Parathyroid adenoma (tissue), 2 donors: ENCODE measurements around the gene GNG2.

Source experiments
- H2AFZ ChIP-seq: fragments of 300-600 bp; sonication (generic); one replicate; pipeline ENCODE4 v1.7.0; 2017; ENCODE audit warnings: antibody characterized with exemption, mild to moderate bottlenecking
- H3K27ac ChIP-seq: fragments of 300-600 bp; sonication (generic); one replicate; pipeline ENCODE4 v1.7.0; 2017
- H3K27me3 ChIP-seq: fragments of 300-600 bp; sonication (generic); one replicate; pipeline ENCODE4 v1.7.0; 2017; ENCODE audit warnings: low read length; ENCODE audit not compliant: control insufficient read depth, insufficient read depth
- H3K36me3 ChIP-seq: fragments of 300-600 bp; sonication (generic); one replicate; pipeline ENCODE4 v1.7.0; 2017; ENCODE audit warnings: low read length; ENCODE audit not compliant: control insufficient read depth, insufficient read depth
- H3K4me1 ChIP-seq: fragments of 300-600 bp; sonication (generic); one replicate; pipeline ENCODE4 v1.7.0; 2017; ENCODE audit warnings: control low read depth
- H3K4me2 ChIP-seq: fragments of 300-600 bp; sonication (generic); one replicate; pipeline ENCODE4 v1.7.0; 2017; ENCODE audit warnings: low read length
- H3K4me3 ChIP-seq: fragments of 300-600 bp; sonication (generic); one replicate; pipeline ENCODE4 v1.7.0; 2017; ENCODE audit warnings: low read depth, low read length
- H3K79me2 ChIP-seq: fragments of 300-600 bp; sonication (generic); one replicate; pipeline ENCODE4 v1.7.0; 2017; ENCODE audit warnings: control low read depth
- H3K9ac ChIP-seq: fragments of 300-600 bp; sonication (generic); one replicate; pipeline ENCODE4 v1.7.0; 2017; ENCODE audit warnings: mild to moderate bottlenecking
- H3K9me3 ChIP-seq: fragments of 300-600 bp; sonication (generic); one replicate; pipeline ENCODE4 v1.7.0; 2017; ENCODE audit warnings: low read length; ENCODE audit not compliant: control insufficient read depth
- CTCF ChIP-seq: fragments of 300-600 bp; sonication (generic); IDR thresholded peaks from one replicate; pipeline ENCODE4 v1.7.0; 2017; ENCODE audit warnings: antibody characterized with exemption, mild to moderate bottlenecking
- donor health status: primary hyperparathyroidism.

Gene GNG2

DNA sequence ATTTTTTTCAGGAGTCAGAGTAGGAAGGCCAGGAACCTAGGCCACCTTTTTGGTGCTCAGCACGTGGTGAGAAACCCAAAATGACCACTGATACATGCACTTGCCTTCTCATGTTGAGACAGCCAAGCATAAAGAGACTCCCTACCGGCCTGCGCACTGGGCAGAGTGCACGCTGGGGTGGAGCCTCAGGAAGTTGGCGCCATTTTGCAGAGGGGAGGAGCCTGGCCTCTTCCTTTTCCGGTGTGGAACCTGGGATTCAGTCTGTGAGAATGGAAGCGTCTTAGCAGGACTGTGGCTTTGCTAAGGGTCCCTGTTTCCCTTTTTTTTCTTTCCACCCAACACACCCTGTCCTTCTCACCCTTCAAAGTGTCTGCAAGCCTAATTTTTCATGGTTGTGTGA lies 66.0 kb downstream of the GNG2 start:
- no peaks in the 10 kb centered on the region for H3K79me2 ChIP-seq
- no peak overlapping the region for H3K4me2 ChIP-seq
- no peak overlapping the region for H3K4me3 ChIP-seq
- H3K27me3 ChIP-seq, result no peaks in the 10 kb centered on the region
- no peaks in the 10 kb centered on the region for H3K4me1 ChIP-seq
- no peak overlapping the region for H3K27ac ChIP-seq
- H3K9me3 ChIP-seq, result no peaks in the 10 kb centered on the region
- no peak overlapping the region for H2AFZ ChIP-seq
- no peak overlapping the region for H3K9ac ChIP-seq
- H3K36me3 ChIP-seq, result no peaks in the 10 kb centered on the region
- no peak for TF ChIP-seq CTCF

GRCh38 chr14:51928568-51928967 lies 68.2 kb downstream of the GNG2 start:
- Histone ChIP-seq H3K27me3 (no peaks in the 10 kb centered on the region), H3K27ac (no peak overlapping the region), H3K4me1 (no peaks in the 10 kb centered on the region), H3K4me3 (no peak overlapping the region), H3K9me3 (no peaks in the 10 kb centered on the region), H3K4me2 (no peak overlapping the region), H2AFZ (no peak overlapping the region), H3K36me3 (no peaks in the 10 kb centered on the region), H3K9ac (no peak overlapping the region), H3K79me2 (no peaks in the 10 kb centered on the region)
- no peak for TF ChIP-seq CTCF

DNA sequence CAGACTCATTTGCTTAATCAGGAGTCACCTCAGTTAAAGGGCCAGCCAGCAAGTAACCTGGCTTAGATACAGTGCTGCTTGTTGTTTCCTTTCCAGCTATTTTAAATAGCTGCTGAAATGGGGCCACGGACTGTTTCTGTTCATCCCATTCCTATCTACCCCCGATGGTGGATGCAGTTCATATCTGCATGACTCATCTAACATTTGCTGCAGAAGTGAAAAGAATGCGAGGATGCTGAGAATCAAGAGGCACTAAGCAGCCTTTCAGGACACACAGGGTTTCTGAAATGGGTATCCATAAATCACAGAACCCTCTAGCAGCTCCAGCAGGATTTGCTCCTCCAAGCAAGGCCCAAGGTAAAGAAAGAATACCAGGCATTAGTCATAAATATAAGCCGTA lies 68.8 kb downstream of the GNG2 start:
- Histone ChIP-seq H3K36me3 (no peaks in the 10 kb centered on the region), H2AFZ (no peak overlapping the region), H3K27me3 (no peaks in the 10 kb centered on the region), H3K79me2 (no peaks in the 10 kb centered on the region), H3K27ac (no peak overlapping the region), H3K4me3 (no peak overlapping the region), H3K4me1 (no peaks in the 10 kb centered on the region), H3K4me2 (no peak overlapping the region), H3K9me3 (no peaks in the 10 kb centered on the region), H3K9ac (no peak overlapping the region)
- TF ChIP-seq CTCF, result no peak

- Histone ChIP-seq H3K27ac (no peak overlapping the region), H3K36me3 (no peaks in the 10 kb centered on the region), H2AFZ (no peak overlapping the region), H3K4me2 (no peak overlapping the region), H3K9me3 (no peaks in the 10 kb centered on the region), H3K4me3 (no peak overlapping the region), H3K4me1 (no peaks in the 10 kb centered on the region), H3K79me2 (no peaks in the 10 kb centered on the region), H3K27me3 (no peaks in the 10 kb centered on the region), H3K9ac (no peak overlapping the region)
- TF ChIP-seq CTCF, result no peak
These were observed 69.7 kb downstream of the GNG2 start for GRCh38 chr14:51929910-51930682.

DNA sequence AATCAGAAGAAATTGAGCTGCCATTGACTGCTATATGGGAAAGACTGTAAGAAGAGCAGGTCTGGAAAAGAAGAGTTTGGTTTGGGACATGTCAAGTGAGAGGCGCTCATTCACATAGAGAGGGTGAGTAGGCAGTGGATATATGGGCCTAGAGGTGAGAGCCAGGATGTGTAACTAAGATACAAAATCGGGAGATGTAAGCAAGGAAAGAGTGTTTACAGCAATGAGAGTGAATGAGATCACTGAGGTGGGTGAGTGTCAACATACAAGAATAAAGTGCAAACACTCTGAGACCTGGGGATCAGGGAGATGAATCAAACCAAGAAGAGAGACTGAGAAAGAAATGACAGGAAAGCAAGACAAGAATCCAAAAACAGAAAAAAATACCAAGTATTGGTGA lies 70.9 kb downstream of the GNG2 start:
- Histone ChIP-seq H3K79me2 (no peaks in the 10 kb centered on the region), H3K4me1 (no peaks in the 10 kb centered on the region), H3K9ac (no peak overlapping the region), H3K36me3 (no peaks in the 10 kb centered on the region), H3K4me3 (no peak overlapping the region), H3K27ac (no peak overlapping the region), H3K4me2 (no peak overlapping the region), H3K27me3 (no peaks in the 10 kb centered on the region), H2AFZ (no peak overlapping the region), H3K9me3 (no peaks in the 10 kb centered on the region)
- no peak for TF ChIP-seq CTCF
